Measurements from ENCODE around the gene GAS7.

- TF ChIP-seq CTCF (IDR thresholded peaks at IDR 0.05) (no peak), POLR2A (IDR thresholded peaks at IDR 0.05) (no peak), POLR2AphosphoS5 (IDR thresholded peaks at IDR 0.05) (no peak), EP300 (IDR thresholded peaks at IDR 0.05) (no peak)
Measured at GRCh38 chr17:10170233-10170632, 28.2 kb downstream of the GAS7 start.
